ENCODE data around the gene RPS15A. TPM values are rescaled to one million over a fixed set of nuclear protein-coding genes. Genes with fewer than 3 reads are reported as not detected.

Gene RPS15A
- total RNA-seq, 1 donor from 2014 or later: 1,627 TPM

GRCh38 chr16:18789515-18789849, 652 bp downstream of the RPS15A start:
- H3K27ac Mint-ChIP-seq (ENCODE audit: unreplicated experiment): peak overlapping the region; percentile 83
- DNase-seq (ENCODE audit: low spot score): no peak
- H3K9me3 Mint-ChIP-seq (ENCODE audit: unreplicated experiment): no peaks in the 10 kb centered on the region
- H3K27me3 Mint-ChIP-seq (ENCODE audit: unreplicated experiment): no peaks in the 10 kb centered on the region
- peak overlapping the region; percentile 97 for H3K4me3 Mint-ChIP-seq (ENCODE audit: unreplicated experiment)
- peaks cover 55% of the 10 kb centered on the region for H3K36me3 Mint-ChIP-seq (ENCODE audit: low read depth, unreplicated experiment)
- TF ChIP-seq CTCF (IDR thresholded peaks at IDR 0.05; ENCODE audit: unreplicated experiment): no peak
- H3K4me1 Mint-ChIP-seq (ENCODE audit: unreplicated experiment): peaks cover 38% of the 10 kb centered on the region

GRCh38 chr16:18788828-18789514, 1.2 kb downstream of the RPS15A start:
- DNase-seq (ENCODE audit: low spot score): no peak
- H3K4me1 Mint-ChIP-seq (ENCODE audit: unreplicated experiment): peaks cover 38% of the 10 kb centered on the region
- H3K36me3 Mint-ChIP-seq (ENCODE audit: low read depth, unreplicated experiment): peaks cover 51% of the 10 kb centered on the region

GRCh38 chr16:18784917-18785623, 5.1 kb downstream of the RPS15A start:
- H3K4me3 Mint-ChIP-seq (ENCODE audit: unreplicated experiment): no peak overlapping the region
- DNase-seq (ENCODE audit: low spot score): no peak

More at GRCh38 chr16:18788828-18789514, 1.2 kb downstream of the RPS15A start:
- H3K4me3 Mint-ChIP-seq (ENCODE audit: unreplicated experiment): peak overlapping the region; percentile 97
- no peaks in the 10 kb centered on the region for H3K27me3 Mint-ChIP-seq (ENCODE audit: unreplicated experiment)
- peak overlapping the region; percentile 83 for H3K27ac Mint-ChIP-seq (ENCODE audit: unreplicated experiment)
- no peak for TF ChIP-seq CTCF (IDR thresholded peaks at IDR 0.05; ENCODE audit: unreplicated experiment)
- H3K9me3 Mint-ChIP-seq (ENCODE audit: unreplicated experiment): no peaks in the 10 kb centered on the region

GRCh38 chr16:18783430-18784341, 6.4 kb downstream of the RPS15A start:
- Mint-ChIP-seq H3K27me3 (ENCODE audit: unreplicated experiment) (no peaks in the 10 kb centered on the region), H3K4me3 (ENCODE audit: unreplicated experiment) (no peak overlapping the region), H3K27ac (ENCODE audit: unreplicated experiment) (no peak overlapping the region), H3K36me3 (ENCODE audit: low read depth, unreplicated experiment) (peaks cover 40% of the 10 kb centered on the region), H3K9me3 (ENCODE audit: unreplicated experiment) (no peaks in the 10 kb centered on the region), H3K4me1 (ENCODE audit: unreplicated experiment) (peaks cover 25% of the 10 kb centered on the region)
- no peak for DNase-seq (ENCODE audit: low spot score)
- no peak for TF ChIP-seq CTCF (IDR thresholded peaks at IDR 0.05; ENCODE audit: unreplicated experiment)

More at GRCh38 chr16:18784917-18785623, 5.1 kb downstream of the RPS15A start:
- Mint-ChIP-seq H3K9me3 (ENCODE audit: unreplicated experiment) (no peaks in the 10 kb centered on the region), H3K4me1 (ENCODE audit: unreplicated experiment) (peaks cover 36% of the 10 kb centered on the region), H3K27ac (ENCODE audit: unreplicated experiment) (peak overlapping the region; percentile 65), H3K27me3 (ENCODE audit: unreplicated experiment) (no peaks in the 10 kb centered on the region), H3K36me3 (ENCODE audit: low read depth, unreplicated experiment) (peaks cover 51% of the 10 kb centered on the region)
- no peak for TF ChIP-seq CTCF (IDR thresholded peaks at IDR 0.05; ENCODE audit: unreplicated experiment)
